ENCODE data around the gene PHLDA1.

The PHLDA1 gene

GRCh38 chr12:76029982-76030340 lies 1.6 kb downstream of the PHLDA1 start:
- Histone ChIP-seq H3K9me3 (ENCODE audit: control insufficient read depth in 1 of 2, low read length in 2 of 2) (no peaks in the 10 kb centered on the region), H3K4me1 (ENCODE audit: control insufficient read depth in 1 of 2, insufficient read depth in 2 of 2, low read length in 2 of 2) (peaks cover 10 to 14% of the 10 kb centered on the region in 2 donors), H3K9ac (ENCODE audit: low read depth in 1 of 2, low read length in 2 of 2) (peak overlapping the region; percentile 81 to 87), H3K27ac (ENCODE audit: low read depth, low read length) (peak overlapping the region; percentile 84), H3K4me3 (ENCODE audit: low read depth in 1 of 2, low read length in 2 of 2) (peak overlapping the region; percentile 79 to 94), H3K27me3 (ENCODE audit: control insufficient read depth in 1 of 2, insufficient read depth in 2 of 2, low read length in 2 of 2) (no peaks in the 10 kb centered on the region), H3K36me3 (ENCODE audit: control insufficient read depth in 1 of 2, insufficient read depth in 2 of 2, low read length in 2 of 2) (no peaks in the 10 kb centered on the region)

- H3K9ac ChIP-seq (ENCODE audit: low read depth in 1 of 2, low read length in 2 of 2), result peak overlapping the region in 1 of 2 donors; percentile 41
- H3K9me3 ChIP-seq (ENCODE audit: control insufficient read depth in 1 of 2, low read length in 2 of 2), result no peaks in the 10 kb centered on the region
- H3K27ac ChIP-seq (ENCODE audit: low read depth, low read length), result peak overlapping the region; percentile 11
- H3K4me3 ChIP-seq (ENCODE audit: low read depth in 1 of 2, low read length in 2 of 2), result peak overlapping the region; percentile 28 to 60
- H3K27me3 ChIP-seq (ENCODE audit: control insufficient read depth in 1 of 2, insufficient read depth in 2 of 2, low read length in 2 of 2), result no peaks in the 10 kb centered on the region
- peaks cover 10 to 14% of the 10 kb centered on the region in 2 donors for H3K4me1 ChIP-seq (ENCODE audit: control insufficient read depth in 1 of 2, insufficient read depth in 2 of 2, low read length in 2 of 2)
- no peaks in the 10 kb centered on the region for H3K36me3 ChIP-seq (ENCODE audit: control insufficient read depth in 1 of 2, insufficient read depth in 2 of 2, low read length in 2 of 2)
Measured at GRCh38 chr12:76028571-76029277, 2.9 kb downstream of the PHLDA1 start.

- Histone ChIP-seq H3K4me1 (ENCODE audit: control insufficient read depth in 1 of 2, insufficient read depth in 2 of 2, low read length in 2 of 2) (peaks cover 7 to 14% of the 10 kb centered on the region in 2 donors), H3K27ac (ENCODE audit: low read depth, low read length) (no peak overlapping the region), H3K9ac (ENCODE audit: low read depth in 1 of 2, low read length in 2 of 2) (no peak overlapping the region), H3K36me3 (ENCODE audit: control insufficient read depth in 1 of 2, insufficient read depth in 2 of 2, low read length in 2 of 2) (no peaks in the 10 kb centered on the region), H3K27me3 (ENCODE audit: control insufficient read depth in 1 of 2, insufficient read depth in 2 of 2, low read length in 2 of 2) (no peaks in the 10 kb centered on the region), H3K4me3 (ENCODE audit: low read depth in 1 of 2, low read length in 2 of 2) (no peak overlapping the region), H3K9me3 (ENCODE audit: control insufficient read depth in 1 of 2, low read length in 2 of 2) (no peaks in the 10 kb centered on the region)
Measured at GRCh38 chr12:76026643-76027063, 4.9 kb downstream of the PHLDA1 start.

- peaks cover 12% of the 10 kb centered on the region in 2 donors for H3K4me1 ChIP-seq (ENCODE audit: control insufficient read depth in 1 of 2, insufficient read depth in 2 of 2, low read length in 2 of 2)
- H3K9ac ChIP-seq (ENCODE audit: low read depth in 1 of 2, low read length in 2 of 2), result no peak overlapping the region
- H3K27me3 ChIP-seq (ENCODE audit: control insufficient read depth in 1 of 2, insufficient read depth in 2 of 2, low read length in 2 of 2), result no peaks in the 10 kb centered on the region
- no peak overlapping the region for H3K27ac ChIP-seq (ENCODE audit: low read depth, low read length)
- no peaks in the 10 kb centered on the region for H3K9me3 ChIP-seq (ENCODE audit: control insufficient read depth in 1 of 2, low read length in 2 of 2)
- no peak overlapping the region for H3K4me3 ChIP-seq (ENCODE audit: low read depth in 1 of 2, low read length in 2 of 2)
- H3K36me3 ChIP-seq (ENCODE audit: control insufficient read depth in 1 of 2, insufficient read depth in 2 of 2, low read length in 2 of 2), result no peaks in the 10 kb centered on the region
Measured at GRCh38 chr12:76025601-76026575, 5.7 kb downstream of the PHLDA1 start.

GRCh38 chr12:76024942-76025600 lies 6.5 kb downstream of the PHLDA1 start:
- Histone ChIP-seq H3K27ac (ENCODE audit: low read depth, low read length) (no peak overlapping the region), H3K9ac (ENCODE audit: low read depth in 1 of 2, low read length in 2 of 2) (no peak overlapping the region), H3K36me3 (ENCODE audit: control insufficient read depth in 1 of 2, insufficient read depth in 2 of 2, low read length in 2 of 2) (no peaks in the 10 kb centered on the region), H3K4me3 (ENCODE audit: low read depth in 1 of 2, low read length in 2 of 2) (no peak overlapping the region), H3K9me3 (ENCODE audit: control insufficient read depth in 1 of 2, low read length in 2 of 2) (no peaks in the 10 kb centered on the region), H3K4me1 (ENCODE audit: control insufficient read depth in 1 of 2, insufficient read depth in 2 of 2, low read length in 2 of 2) (peaks cover 4 to 21% of the 10 kb centered on the region in 2 donors), H3K27me3 (ENCODE audit: control insufficient read depth in 1 of 2, insufficient read depth in 2 of 2, low read length in 2 of 2) (no peaks in the 10 kb centered on the region)

GRCh38 chr12:76024102-76024781 lies 7.3 kb downstream of the PHLDA1 start:
- Histone ChIP-seq H3K9me3 (ENCODE audit: control insufficient read depth in 1 of 2, low read length in 2 of 2) (no peaks in the 10 kb centered on the region), H3K27ac (ENCODE audit: low read depth, low read length) (no peak overlapping the region), H3K27me3 (ENCODE audit: control insufficient read depth in 1 of 2, insufficient read depth in 2 of 2, low read length in 2 of 2) (no peaks in the 10 kb centered on the region), H3K9ac (ENCODE audit: low read depth in 1 of 2, low read length in 2 of 2) (no peak overlapping the region), H3K4me1 (ENCODE audit: control insufficient read depth in 1 of 2, insufficient read depth in 2 of 2, low read length in 2 of 2) (peaks cover 0 to 22% of the 10 kb centered on the region in 2 donors), H3K4me3 (ENCODE audit: low read depth in 1 of 2, low read length in 2 of 2) (no peak overlapping the region), H3K36me3 (ENCODE audit: control insufficient read depth in 1 of 2, insufficient read depth in 2 of 2, low read length in 2 of 2) (no peaks in the 10 kb centered on the region)

- Histone ChIP-seq H3K9me3 (ENCODE audit: control insufficient read depth in 1 of 2, low read length in 2 of 2) (no peaks in the 10 kb centered on the region), H3K4me1 (ENCODE audit: control insufficient read depth in 1 of 2, insufficient read depth in 2 of 2, low read length in 2 of 2) (peaks cover 0 to 19% of the 10 kb centered on the region in 2 donors), H3K27me3 (ENCODE audit: control insufficient read depth in 1 of 2, insufficient read depth in 2 of 2, low read length in 2 of 2) (no peaks in the 10 kb centered on the region), H3K27ac (ENCODE audit: low read depth, low read length) (no peak overlapping the region), H3K4me3 (ENCODE audit: low read depth in 1 of 2, low read length in 2 of 2) (no peak overlapping the region), H3K36me3 (ENCODE audit: control insufficient read depth in 1 of 2, insufficient read depth in 2 of 2, low read length in 2 of 2) (no peaks in the 10 kb centered on the region), H3K9ac (ENCODE audit: low read depth in 1 of 2, low read length in 2 of 2) (no peak overlapping the region)
Measured at GRCh38 chr12:76023069-76023690, 8.4 kb downstream of the PHLDA1 start.

GRCh38 chr12:76022506-76022905 lies 9.1 kb downstream of the PHLDA1 start:
- Histone ChIP-seq H3K27ac (ENCODE audit: low read depth, low read length) (no peak overlapping the region), H3K4me1 (ENCODE audit: control insufficient read depth in 1 of 2, insufficient read depth in 2 of 2, low read length in 2 of 2) (peaks cover 0 to 19% of the 10 kb centered on the region in 2 donors), H3K27me3 (ENCODE audit: control insufficient read depth in 1 of 2, insufficient read depth in 2 of 2, low read length in 2 of 2) (no peaks in the 10 kb centered on the region), H3K9ac (ENCODE audit: low read depth in 1 of 2, low read length in 2 of 2) (no peak overlapping the region), H3K36me3 (ENCODE audit: control insufficient read depth in 1 of 2, insufficient read depth in 2 of 2, low read length in 2 of 2) (no peaks in the 10 kb centered on the region), H3K9me3 (ENCODE audit: control insufficient read depth in 1 of 2, low read length in 2 of 2) (no peaks in the 10 kb centered on the region), H3K4me3 (ENCODE audit: low read depth in 1 of 2, low read length in 2 of 2) (no peak overlapping the region)
